Tibial nerve (tissue), 4 donors: ENCODE results near the gene CAMTA1.

Experiments used
- CTCF ChIP-seq, 5 experiments: fragments of 200-600 bp in 3 of 5; fragments of 450-650 bp in 2 of 5; sonication (generic) in 3 of 5; IDR thresholded peaks; one replicate each; pipeline ENCODE4 v1.5.1; 2016 to 2019; ENCODE audit warnings: antibody characterized with exemption in 5 of 5, mild to moderate bottlenecking in 3 of 5, moderate library complexity in 2 of 5
- EP300 ChIP-seq, 2 donors: sonication (generic); formaldehyde crosslinking; IDR thresholded peaks; one replicate each; pipeline ENCODE4 v1.6.1; 2017; ENCODE audit warnings: antibody characterized with exemption in 2 of 2, mild to moderate bottlenecking in 1 of 2
- POLR2A ChIP-seq, 2 donors: fragments of 450-650 bp; IDR thresholded peaks; one replicate each; pipeline ENCODE4 v1.6.1; 2017; ENCODE audit warnings: antibody characterized with exemption in 2 of 2, mild to moderate bottlenecking in 2 of 2, moderate library complexity in 2 of 2

GRCh38 chr1:7380712-7381111 is 595.5 kb downstream of the CAMTA1 start:
- TF ChIP-seq EP300 (IDR thresholded peaks at IDR 0.05) (no peak), POLR2A (IDR thresholded peaks at IDR 0.05) (no peak), CTCF (IDR thresholded peaks at IDR 0.05) (no peak)
